ENCODE data around the gene PAK3.

Gene PAK3

GRCh38 chrX:111100191-111100590, 4.2 kb downstream of the PAK3 start:
- TF ChIP-seq POLR2AphosphoS5 (IDR thresholded peaks at IDR 0.05; ENCODE audit: low read depth, low read length) (no peak), REST (IDR thresholded peaks at IDR 0.05; ENCODE audit: insufficient read depth in 1 of 2, low read depth in 2 of 2, low read length in 2 of 2) (no peak), TAF1 (IDR thresholded peaks at IDR 0.05; ENCODE audit: borderline replicate concordance, insufficient read depth, low read length) (no peak), FOXP2 (optimal IDR thresholded peaks at IDR 0.05; ENCODE audit: borderline replicate concordance, extremely low read depth, extremely low read length, insufficient read depth) (no peak), SIN3A (IDR thresholded peaks at IDR 0.05; ENCODE audit: borderline replicate concordance, insufficient read depth, low read length) (no peak)

DNA sequence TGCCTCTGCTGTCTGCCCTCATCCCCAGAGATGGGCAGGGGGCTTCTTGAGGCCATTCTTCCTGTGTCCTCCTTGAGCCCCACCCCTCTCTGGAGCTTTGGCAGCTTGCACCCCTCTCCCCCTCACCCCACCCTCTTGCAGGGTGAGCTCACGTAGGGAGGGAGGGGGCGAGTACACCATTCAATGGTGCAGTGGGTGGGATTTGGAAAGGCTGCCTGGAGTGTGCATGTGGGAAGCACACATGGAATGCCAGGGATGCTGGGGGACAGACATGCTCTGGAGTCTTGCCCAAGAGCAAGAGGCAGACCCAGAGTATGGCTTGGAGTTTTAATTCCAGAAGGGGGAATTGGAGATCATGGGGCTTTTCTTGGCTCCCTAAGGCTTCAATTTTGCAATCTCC, 5.6 kb downstream of the PAK3 start:
- TF ChIP-seq REST (IDR thresholded peaks at IDR 0.05; ENCODE audit: insufficient read depth in 1 of 2, low read depth in 2 of 2, low read length in 2 of 2), result no peak
- no peak for TF ChIP-seq FOXP2 (optimal IDR thresholded peaks at IDR 0.05; ENCODE audit: borderline replicate concordance, extremely low read depth, extremely low read length, insufficient read depth)
- no peak for TF ChIP-seq TAF1 (IDR thresholded peaks at IDR 0.05; ENCODE audit: borderline replicate concordance, insufficient read depth, low read length)
- no peak for TF ChIP-seq POLR2AphosphoS5 (IDR thresholded peaks at IDR 0.05; ENCODE audit: low read depth, low read length)
- TF ChIP-seq SIN3A (IDR thresholded peaks at IDR 0.05; ENCODE audit: borderline replicate concordance, insufficient read depth, low read length), result no peak

DNA sequence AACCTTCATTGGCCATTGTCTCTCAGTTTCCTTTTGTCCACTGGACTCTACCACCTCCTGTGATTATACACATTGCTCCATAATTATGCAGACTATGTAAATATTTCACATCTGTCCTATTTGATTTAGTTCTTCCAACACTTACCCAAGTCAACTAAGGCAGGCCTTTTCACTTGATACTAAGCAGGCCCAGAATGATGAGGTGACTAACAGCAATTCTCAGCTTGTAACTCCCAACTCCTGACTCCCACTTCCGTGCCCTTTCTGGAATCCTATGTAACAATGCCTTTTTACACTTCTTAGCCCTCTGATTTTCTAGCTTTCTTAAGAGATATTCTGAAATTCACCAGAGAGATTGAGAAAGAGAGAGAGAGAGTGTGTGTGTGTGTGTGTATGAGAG, 6.6 kb downstream of the PAK3 start:
- TF ChIP-seq SIN3A (IDR thresholded peaks at IDR 0.05; ENCODE audit: borderline replicate concordance, insufficient read depth, low read length), result no peak
- TF ChIP-seq POLR2AphosphoS5 (IDR thresholded peaks at IDR 0.05; ENCODE audit: low read depth, low read length), result no peak
- TF ChIP-seq TAF1 (IDR thresholded peaks at IDR 0.05; ENCODE audit: borderline replicate concordance, insufficient read depth, low read length), result no peak
- TF ChIP-seq REST (IDR thresholded peaks at IDR 0.05; ENCODE audit: insufficient read depth in 1 of 2, low read depth in 2 of 2, low read length in 2 of 2), result no peak
- no peak for TF ChIP-seq FOXP2 (optimal IDR thresholded peaks at IDR 0.05; ENCODE audit: borderline replicate concordance, extremely low read depth, extremely low read length, insufficient read depth)

- TF ChIP-seq POLR2AphosphoS5 (IDR thresholded peaks at IDR 0.05; ENCODE audit: low read depth, low read length), result no peak
- TF ChIP-seq TAF1 (IDR thresholded peaks at IDR 0.05; ENCODE audit: borderline replicate concordance, insufficient read depth, low read length), result no peak
- no peak for TF ChIP-seq FOXP2 (optimal IDR thresholded peaks at IDR 0.05; ENCODE audit: borderline replicate concordance, extremely low read depth, extremely low read length, insufficient read depth)
- no peak for TF ChIP-seq REST (IDR thresholded peaks at IDR 0.05; ENCODE audit: insufficient read depth in 1 of 2, low read depth in 2 of 2, low read length in 2 of 2)
- no peak for TF ChIP-seq SIN3A (IDR thresholded peaks at IDR 0.05; ENCODE audit: borderline replicate concordance, insufficient read depth, low read length)
Measured at GRCh38 chrX:111103246-111103645, 7.3 kb downstream of the PAK3 start.
